Fibroblast of skin of right biceps (primary cell): ENCODE data around the gene CIAO1.
A peak's percentile ranks its signal among the peaks of the same experiment; 100 is the strongest.
"Not testable (repeated sequence)": the region's sequence is repeated elsewhere in the genome, so short reads cannot be mapped to it uniquely, and the experiment has no call there.

ENCODE experiments used
- DNase-seq: peaks from one replicate; pipeline ENCODE4 v3.0.0-alpha.2; 2013

The CIAO1 gene

DNA sequence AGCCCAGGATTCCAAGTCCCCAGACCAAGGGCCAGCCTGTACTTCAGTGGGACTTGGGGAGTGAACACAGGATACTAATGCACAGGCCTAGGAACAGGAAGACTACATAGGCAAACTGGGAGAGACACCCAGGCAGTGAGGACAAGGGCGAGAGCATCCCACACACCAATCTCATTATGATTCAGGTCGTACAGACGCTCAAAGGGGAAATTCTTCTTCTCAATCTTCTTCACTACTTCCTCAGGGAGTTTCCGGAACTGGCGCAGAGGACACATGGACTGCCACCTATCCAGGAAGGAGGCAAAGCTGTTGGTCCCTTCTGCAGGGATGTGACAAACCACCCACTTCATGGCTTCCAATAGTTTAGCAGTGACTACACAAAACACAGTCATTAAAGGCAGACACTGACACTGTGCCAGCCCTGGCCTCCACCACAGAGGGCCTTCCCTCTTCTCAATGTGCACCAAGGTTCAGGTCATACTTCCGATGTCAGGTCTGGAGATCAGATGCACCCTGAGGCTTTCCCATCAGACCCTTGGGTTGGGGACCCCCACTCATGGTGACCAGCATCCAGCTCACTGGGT is 21.3 kb downstream of the CIAO1 start:
- no peak for DNase-seq

DNA sequence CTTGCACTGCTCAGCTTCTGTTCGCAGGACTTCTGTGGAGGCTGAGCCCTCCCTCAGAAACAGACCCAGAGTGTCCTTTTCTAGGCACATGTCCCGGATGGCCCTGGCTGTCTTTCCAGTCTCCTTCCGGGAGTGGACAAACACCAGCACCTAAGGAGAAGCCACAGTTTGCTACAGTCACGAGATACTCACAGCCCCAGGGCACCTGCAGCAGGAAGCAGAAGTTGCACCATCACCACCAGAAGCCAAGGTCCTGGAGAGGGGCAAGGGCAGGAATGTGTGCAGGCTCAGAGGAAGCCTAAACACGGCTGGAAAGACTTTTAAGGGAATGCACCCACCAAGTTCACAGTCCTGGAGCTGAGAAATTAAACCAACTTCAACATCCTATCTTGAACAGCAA is 25.7 kb downstream of the CIAO1 start:
- no peak for DNase-seq

DNA sequence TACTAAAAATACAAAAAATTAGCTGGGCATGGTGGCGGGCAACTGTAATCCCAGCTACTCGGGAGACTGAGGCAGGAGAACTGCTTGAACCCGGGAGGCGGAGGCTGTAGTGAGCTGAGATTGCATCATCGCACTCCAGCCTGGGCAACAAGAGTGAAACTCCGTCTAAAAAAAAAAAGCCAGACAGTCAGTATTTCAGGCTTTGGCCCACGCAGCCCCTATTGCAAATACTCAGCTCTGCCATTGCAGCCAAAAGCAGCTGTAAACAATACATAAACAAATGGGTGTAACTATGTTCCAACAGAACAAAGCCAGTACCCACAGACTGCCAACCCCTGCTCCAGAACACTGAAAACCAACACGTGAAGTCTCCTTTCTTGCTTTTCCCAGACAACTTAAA is 28.2 kb downstream of the CIAO1 start:
- DNase-seq: not testable (repeated sequence)

- no peak for DNase-seq
Measured at GRCh38 chr2:96296925-96297324, 30.9 kb downstream of the CIAO1 start.

- no peak for DNase-seq
Measured at GRCh38 chr2:96301865-96302264, 35.8 kb downstream of the CIAO1 start.

DNA sequence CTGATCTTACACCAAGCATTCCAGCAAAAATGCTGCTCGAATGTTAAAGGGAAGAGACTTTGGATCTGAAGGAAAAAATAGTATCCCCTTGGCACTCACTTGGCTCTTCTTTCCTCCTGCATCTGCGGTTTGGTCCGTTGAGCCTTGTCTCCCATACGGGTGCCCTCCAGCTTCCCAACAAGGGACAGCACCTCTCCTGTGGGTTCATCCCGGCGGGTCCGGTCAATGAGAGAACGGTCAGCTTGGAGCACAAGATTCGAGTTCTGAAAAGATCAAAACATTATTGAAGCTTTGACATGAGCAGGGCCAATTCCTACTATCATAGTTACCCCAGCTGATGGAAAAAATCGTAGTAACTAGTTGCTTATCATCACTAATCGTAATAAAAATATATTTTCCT is 38.6 kb downstream of the CIAO1 start:
- no peak for DNase-seq

DNA sequence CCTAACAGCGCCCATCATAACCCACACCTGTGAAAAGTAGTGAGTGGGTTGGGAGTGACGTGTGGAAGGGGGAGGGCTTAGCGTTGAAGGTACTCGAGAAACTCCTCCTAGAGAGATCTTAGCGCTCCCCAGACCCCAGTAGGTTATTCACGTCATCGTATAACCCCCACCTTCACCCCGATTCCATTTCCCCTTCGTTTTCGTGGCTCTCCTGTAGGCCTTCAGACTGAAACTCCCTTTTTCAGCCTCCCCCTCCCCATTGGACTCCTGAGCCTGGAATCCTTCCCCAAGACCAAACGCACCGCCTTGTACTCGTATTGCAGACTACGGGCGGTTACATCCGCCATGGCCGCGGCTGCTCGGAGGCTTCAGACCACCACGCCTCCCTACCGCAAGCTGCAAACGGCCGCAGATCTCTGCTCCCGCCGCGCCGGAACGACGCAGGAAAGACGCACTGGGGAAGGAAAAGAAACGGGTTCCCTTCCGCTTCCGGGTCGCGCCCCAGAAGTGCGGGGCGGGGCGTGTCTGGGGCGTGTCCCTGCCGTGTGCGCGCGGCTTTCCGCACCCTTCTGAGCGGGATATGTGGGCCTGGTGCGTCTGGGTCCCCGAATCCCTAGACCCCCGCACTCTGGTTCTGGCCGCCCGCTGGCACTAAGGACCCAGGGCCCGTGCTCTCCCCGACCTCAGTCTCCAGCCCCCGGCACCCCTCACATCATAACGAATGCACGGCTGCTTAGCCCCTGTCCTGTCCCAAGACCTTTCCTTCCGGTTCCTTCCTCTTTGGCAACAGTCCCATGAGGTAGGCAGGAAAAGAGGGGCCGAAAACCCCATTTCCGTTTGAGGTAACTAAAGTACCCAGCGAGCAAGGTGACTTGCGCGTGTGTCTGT is 39.3 kb downstream of the CIAO1 start, which contains the start of gene SNRNP200:
Gene SNRNP200 (minus strand): TSS at position 456 of the 888 bp plus-strand sequence. CDS start 109 bp downstream, at position 347.
- peak; percentile 87 for DNase-seq

GRCh38 chr2:96305979-96306308 is 39.9 kb downstream of the CIAO1 start:
- DNase-seq: no peak

DNA sequence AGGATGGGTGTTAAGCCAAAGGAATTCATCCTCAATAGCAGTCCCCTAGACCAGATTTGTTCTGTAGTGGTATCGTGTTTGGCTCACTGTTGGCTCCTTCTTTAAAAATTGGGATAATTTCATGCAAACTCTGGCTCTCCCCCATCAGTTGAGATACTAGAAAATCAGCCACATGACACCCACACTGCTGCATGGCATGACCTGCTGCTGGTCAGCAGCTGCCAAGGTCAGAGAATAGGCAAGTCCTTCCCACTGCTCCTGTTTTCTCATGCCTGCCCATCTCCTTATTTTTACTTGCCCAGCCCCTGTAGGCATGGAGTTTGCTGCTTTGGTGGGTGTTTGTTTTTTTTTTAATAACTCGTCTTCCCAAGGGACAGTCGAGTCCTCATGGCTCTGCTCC is 40.3 kb downstream of the CIAO1 start:
- no peak for DNase-seq

GRCh38 chr2:96308248-96308647 is 42.2 kb downstream of the CIAO1 start:
- no peak for DNase-seq

- no peak for DNase-seq
Measured at GRCh38 chr2:96315005-96315399, 49.0 kb downstream of the CIAO1 start.

GRCh38 chr2:96315400-96316071 is 49.5 kb downstream of the CIAO1 start:
- peak; percentile 86 for DNase-seq

DNA sequence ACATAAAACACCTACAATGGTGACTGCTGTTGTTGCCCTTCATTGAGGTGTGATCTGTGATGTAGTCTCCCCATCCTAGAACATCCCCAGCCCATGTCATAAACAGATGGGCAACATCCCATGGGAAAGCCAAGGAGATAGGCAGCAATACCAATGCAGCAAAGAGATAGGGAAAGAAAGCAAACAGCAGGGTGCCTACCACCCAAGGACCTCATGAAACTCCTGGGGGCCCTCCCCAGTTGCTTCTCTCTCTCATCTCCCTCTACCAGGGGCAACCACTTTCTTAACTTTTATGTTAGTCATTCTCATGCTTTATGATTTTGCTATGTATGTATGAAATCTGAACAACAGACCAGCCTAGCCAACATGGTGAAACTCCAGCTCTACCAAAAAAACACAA is 51.0 kb downstream of the CIAO1 start:
- DNase-seq: no peak

- no peak for DNase-seq
Measured at GRCh38 chr2:96317584-96317997, 51.6 kb downstream of the CIAO1 start.

GRCh38 chr2:96318723-96319122 is 52.7 kb downstream of the CIAO1 start:
- no peak for DNase-seq

GRCh38 chr2:96319396-96319795 is 53.4 kb downstream of the CIAO1 start:
- DNase-seq: no peak

- DNase-seq: no peak
Measured at GRCh38 chr2:96320326-96320725, 54.3 kb downstream of the CIAO1 start.

- no peak for DNase-seq
Measured at GRCh38 chr2:96320728-96321622, 55.0 kb downstream of the CIAO1 start.
